ENCODE measurements around the gene ATXN7L3.

DNA sequence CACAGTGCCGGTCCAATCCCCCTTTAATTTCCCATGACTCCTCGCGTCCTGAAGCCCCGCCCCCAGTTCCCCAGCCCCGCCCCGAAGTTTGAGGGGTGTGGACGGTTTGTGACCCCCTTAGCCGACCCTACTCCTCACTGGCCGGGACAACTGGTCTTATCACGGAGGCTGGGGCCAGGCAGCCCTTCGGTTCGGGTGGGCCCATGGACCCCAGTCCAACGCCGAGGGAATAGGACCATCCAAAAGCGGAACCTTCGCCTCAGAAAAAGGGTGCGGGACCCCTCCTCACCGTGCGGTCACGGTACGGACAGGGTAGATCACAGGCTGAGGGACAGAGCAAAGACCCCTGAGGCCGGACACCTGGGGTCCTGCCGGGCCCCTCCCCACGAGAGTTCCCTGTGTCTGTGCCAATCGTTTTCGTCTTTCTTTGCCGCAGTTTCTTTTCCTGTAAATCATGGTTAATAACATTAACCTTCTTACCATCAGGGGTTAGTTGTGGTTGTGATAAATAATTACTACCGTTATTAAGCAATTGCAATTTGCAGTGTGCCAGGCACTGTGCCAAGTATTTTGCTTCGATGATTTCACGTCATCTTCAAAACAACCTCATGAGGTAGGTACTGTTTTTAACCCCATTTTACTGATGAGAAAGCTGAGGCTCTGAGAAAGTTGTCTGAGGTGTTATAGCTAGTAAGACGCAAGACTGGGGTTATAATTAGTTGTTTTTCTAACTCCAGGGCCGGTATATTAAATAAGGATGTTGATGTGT is 12.4 kb downstream of the ATXN7L3 start:
- TF ChIP-seq POLR2A (IDR thresholded peaks at IDR 0.05; ENCODE audit: low read depth, low read length) (peak; percentile 24; the same call in 1 of the 2 replicates), TAF1 (IDR thresholded peaks at IDR 0.05; ENCODE audit: low read depth, low read length) (no peak), POU2F2 (IDR thresholded peaks at IDR 0.05; ENCODE audit: low read depth, low read length) (no peak), SPI1 (IDR thresholded peaks at IDR 0.05; ENCODE audit: low read depth, low read length) (no peak), POLR2AphosphoS5 (IDR thresholded peaks at IDR 0.05; ENCODE audit: low read depth, low read length) (no peak; the same call in 1 of the 2 replicates), PAX5 (IDR thresholded peaks at IDR 0.05; ENCODE audit: insufficient read depth, low read length, severe bottlenecking) (no peak)
